ENCODE data around the gene IRS2. TPM values are rescaled to one million over a fixed set of nuclear protein-coding genes. Genes with fewer than 3 reads are reported as not detected.

The IRS2 gene
- total RNA-seq, 1 experiment from 2014 or later: 0.40 TPM

GRCh38 chr13:109803825-109804224 is 17.4 kb upstream of the IRS2 start:
- peak; percentile 12 for DNase-seq (ENCODE audit: low read depth)

- no peak for DNase-seq (ENCODE audit: low read depth)
Measured at GRCh38 chr13:109802936-109803335, 16.6 kb upstream of the IRS2 start.

GRCh38 chr13:109795011-109795410 is 8.6 kb upstream of the IRS2 start:
- no peak for DNase-seq (ENCODE audit: low read depth)

- no peak for DNase-seq (ENCODE audit: low read depth)
Measured at GRCh38 chr13:109794095-109794494, 7.7 kb upstream of the IRS2 start.

GRCh38 chr13:109792416-109793059 is 6.2 kb upstream of the IRS2 start:
- DNase-seq (ENCODE audit: low read depth): no peak

- DNase-seq (ENCODE audit: low read depth): peak; percentile 20
Measured at GRCh38 chr13:109790942-109791605, 4.7 kb upstream of the IRS2 start.

GRCh38 chr13:109790086-109790485 is 3.7 kb upstream of the IRS2 start:
- DNase-seq (ENCODE audit: low read depth): no peak

- no peak for DNase-seq (ENCODE audit: low read depth)
Measured at GRCh38 chr13:109789262-109789661, 2.9 kb upstream of the IRS2 start.

- no peak for DNase-seq (ENCODE audit: low read depth)
Measured at GRCh38 chr13:109788372-109789111, 2.2 kb upstream of the IRS2 start.

- peak; percentile 43 for DNase-seq (ENCODE audit: low read depth)
Measured at GRCh38 chr13:109787135-109787954, 962 bp upstream of the IRS2 start.

GRCh38 chr13:109785892-109786450 is 412 bp downstream of the IRS2 start:
- DNase-seq (ENCODE audit: low read depth): no peak

GRCh38 chr13:109785141-109785891 is 1.1 kb downstream of the IRS2 start:
- peak; percentile 74 for DNase-seq (ENCODE audit: low read depth)

GRCh38 chr13:109784590-109785140 is 1.7 kb downstream of the IRS2 start:
- DNase-seq (ENCODE audit: low read depth): peak; percentile 79

GRCh38 chr13:109783815-109784589 is 2.4 kb downstream of the IRS2 start:
- DNase-seq (ENCODE audit: low read depth): no peak

GRCh38 chr13:109783447-109783814 is 3.0 kb downstream of the IRS2 start:
- no peak for DNase-seq (ENCODE audit: low read depth)

- DNase-seq (ENCODE audit: low read depth): no peak
Measured at GRCh38 chr13:109782823-109783431, 3.5 kb downstream of the IRS2 start.

- no peak for DNase-seq (ENCODE audit: low read depth)
Measured at GRCh38 chr13:109782066-109782822, 4.1 kb downstream of the IRS2 start.

GRCh38 chr13:109781384-109782065 is 4.9 kb downstream of the IRS2 start:
- no peak for DNase-seq (ENCODE audit: low read depth)

All from Daoy (cell line).